ENCODE measurements around the gene UBE2R2. TPM values are rescaled to one million over a fixed set of nuclear protein-coding genes. Genes with fewer than 3 reads are reported as not detected.
"Not testable (repeated sequence)": the region's sequence is repeated elsewhere in the genome, so short reads cannot be mapped to it uniquely, and the experiment has no call there.

The UBE2R2 gene
- total RNA-seq, 2 experiments from 2014 or later, result 22.7 to 24.5 TPM

DNA sequence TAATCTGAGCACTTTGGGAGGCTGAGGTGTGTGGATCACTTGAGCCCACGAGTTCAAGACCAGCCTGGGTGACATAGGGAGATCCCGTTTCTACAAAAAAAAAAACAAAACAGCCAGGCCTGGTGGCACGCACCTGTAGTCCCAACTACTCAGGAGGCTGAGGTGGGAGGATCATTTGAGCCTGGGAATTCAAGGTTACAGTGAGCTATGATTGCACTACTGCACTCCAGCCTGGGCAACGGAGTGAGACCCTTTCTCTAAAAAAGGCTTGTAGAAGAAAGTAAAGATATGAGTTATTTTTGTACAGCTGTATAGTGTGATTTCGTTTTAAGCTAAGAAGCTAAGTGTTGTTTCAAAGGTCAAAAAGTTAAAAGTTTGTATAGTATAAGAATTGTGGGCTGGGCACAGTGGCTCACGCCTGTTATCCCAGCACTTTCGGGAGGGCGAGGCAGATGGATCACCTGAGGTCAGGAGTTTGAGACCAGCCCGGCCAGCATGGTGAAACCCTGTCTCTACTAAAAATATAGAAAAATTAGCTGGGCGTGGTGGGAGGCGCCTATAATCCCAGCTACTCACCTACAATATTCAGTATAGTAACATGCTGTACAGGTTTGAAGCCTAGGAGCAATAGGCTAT lies 18.8 kb downstream of the UBE2R2 start:
- Mint-ChIP-seq H3K27ac (peak overlapping the region; percentile 32), H3K4me1 (ENCODE audit: low read depth) (peaks cover 59% of the 10 kb centered on the region), H3K27me3 (no peaks in the 10 kb centered on the region), H3K9me3 (no peaks in the 10 kb centered on the region), H3K36me3 (ENCODE audit: low read depth) (no peaks in the 10 kb centered on the region), H3K4me3 (no peak overlapping the region)
- Histone ChIP-seq H3K4me1 (ENCODE audit: insufficient read depth, low read length) (peaks cover 22% of the 10 kb centered on the region), H3K4me3 (ENCODE audit: low read length) (no peak overlapping the region), H3K9me3 (ENCODE audit: control insufficient read depth in 1 of 2, insufficient read depth in 1 of 2, low read length in 2 of 2) (no peaks in the 10 kb centered on the region), H3K27ac (ENCODE audit: low read depth in 1 of 2, low read length in 2 of 2) (no peak overlapping the region), H3K27me3 (ENCODE audit: control insufficient read depth in 1 of 2, insufficient read depth in 2 of 2, low read length in 2 of 2) (no peaks in the 10 kb centered on the region), H3K36me3 (ENCODE audit: insufficient read depth, low read length) (no peaks in the 10 kb centered on the region)
- intact Hi-C loops (cut with DNase I, micrococcal nuclease), result no loop called here
- ChIA-PET POLR2A (interaction anchor here (0.7 kb wide), 1 partner anchor 22 kb away, joined by 4 read pairs; no protein-coding TSS in a partner anchor), CTCF (interaction anchor here (2.8 kb wide), 1 partner anchor 22 kb away, joined by 9 read pairs; no protein-coding TSS in a partner anchor)
- DNase-seq, result no peak
- ATAC-seq (ENCODE audit: poor library complexity), result no peak
- TF ChIP-seq CTCF (IDR thresholded peaks at IDR 0.05), result no peak

- H3K9me3 ChIP-seq (ENCODE audit: control insufficient read depth in 1 of 2, insufficient read depth in 1 of 2, low read length in 2 of 2); intact Hi-C loops (cut with DNase I, micrococcal nuclease); H3K9me3 Mint-ChIP-seq; H3K27ac ChIP-seq (ENCODE audit: low read depth in 1 of 2, low read length in 2 of 2); H3K27me3 ChIP-seq (ENCODE audit: control insufficient read depth in 1 of 2, insufficient read depth in 2 of 2, low read length in 2 of 2); ATAC-seq (ENCODE audit: poor library complexity); H3K27ac Mint-ChIP-seq; H3K4me3 Mint-ChIP-seq; H3K36me3 ChIP-seq (ENCODE audit: insufficient read depth, low read length); H3K4me3 ChIP-seq (ENCODE audit: low read length); H3K27me3 Mint-ChIP-seq; H3K36me3 Mint-ChIP-seq (ENCODE audit: low read depth): not testable (repeated sequence)
- peaks cover 61% of the 10 kb centered on the region for H3K4me1 Mint-ChIP-seq (ENCODE audit: low read depth)
- peak in 2 of 14 experiments; percentile 47 to 58 for DNase-seq
- H3K4me1 ChIP-seq (ENCODE audit: insufficient read depth, low read length), result peaks cover 25% of the 10 kb centered on the region
- POLR2A ChIA-PET, result interaction anchor here (1.4 kb wide), 1 partner anchor 53 kb away, joined by 3 read pairs; no protein-coding TSS in a partner anchor
- CTCF ChIA-PET, result interaction anchor here (2.8 kb wide), 1 partner anchor 23 kb away, joined by 9 read pairs; no protein-coding TSS in a partner anchor
Observed at GRCh38 chr9:33836261-33836660, 19.3 kb downstream of the UBE2R2 start.

- TF ChIP-seq CTCF (IDR thresholded peaks at IDR 0.05), result no peak
- no peak for ATAC-seq (ENCODE audit: poor library complexity)
- H3K4me3 ChIP-seq (ENCODE audit: low read length), result no peak overlapping the region
- Mint-ChIP-seq H3K4me3 (no peak overlapping the region), H3K27ac (no peak overlapping the region), H3K9me3 (no peaks in the 10 kb centered on the region), H3K27me3 (no peaks in the 10 kb centered on the region), H3K36me3 (ENCODE audit: low read depth) (no peaks in the 10 kb centered on the region), H3K4me1 (ENCODE audit: low read depth) (peaks cover 69% of the 10 kb centered on the region)
- ChIA-PET POLR2A (interaction anchor here (1.4 kb wide), 1 partner anchor 53 kb away, joined by 3 read pairs; no protein-coding TSS in a partner anchor), CTCF (interaction anchor here (0.7 to 2.8 kb wide), 3 partner anchors 8 to 146 kb away, joined by 3 to 9 read pairs (median 5); no protein-coding TSS in a partner anchor)
- H3K27ac ChIP-seq (ENCODE audit: low read depth in 1 of 2, low read length in 2 of 2), result no peak overlapping the region
- H3K4me1 ChIP-seq (ENCODE audit: insufficient read depth, low read length), result peaks cover 25% of the 10 kb centered on the region
- no peaks in the 10 kb centered on the region for H3K9me3 ChIP-seq (ENCODE audit: control insufficient read depth in 1 of 2, insufficient read depth in 1 of 2, low read length in 2 of 2)
- no peaks in the 10 kb centered on the region for H3K27me3 ChIP-seq (ENCODE audit: control insufficient read depth in 1 of 2, insufficient read depth in 2 of 2, low read length in 2 of 2)
- DNase-seq, result no peak
- intact Hi-C loops (cut with DNase I, micrococcal nuclease), result no loop called here
- H3K36me3 ChIP-seq (ENCODE audit: insufficient read depth, low read length), result no peaks in the 10 kb centered on the region
Observed at GRCh38 chr9:33837138-33837537, 20.2 kb downstream of the UBE2R2 start.

Data from CD4-positive, alpha-beta T cell (primary cell).